ENCODE measurements around the gene ANP32D.
"Not testable (repeated sequence)": the region's sequence is repeated elsewhere in the genome, so short reads cannot be mapped to it uniquely, and the experiment has no call there.

ANP32D gene

GRCh38 chr12:48489456-48489855 is 17.1 kb downstream of the ANP32D start:
- not testable (repeated sequence) for DNase-seq (ENCODE audit: extremely low read depth in 1 of 2, low read depth in 1 of 2)

DNA sequence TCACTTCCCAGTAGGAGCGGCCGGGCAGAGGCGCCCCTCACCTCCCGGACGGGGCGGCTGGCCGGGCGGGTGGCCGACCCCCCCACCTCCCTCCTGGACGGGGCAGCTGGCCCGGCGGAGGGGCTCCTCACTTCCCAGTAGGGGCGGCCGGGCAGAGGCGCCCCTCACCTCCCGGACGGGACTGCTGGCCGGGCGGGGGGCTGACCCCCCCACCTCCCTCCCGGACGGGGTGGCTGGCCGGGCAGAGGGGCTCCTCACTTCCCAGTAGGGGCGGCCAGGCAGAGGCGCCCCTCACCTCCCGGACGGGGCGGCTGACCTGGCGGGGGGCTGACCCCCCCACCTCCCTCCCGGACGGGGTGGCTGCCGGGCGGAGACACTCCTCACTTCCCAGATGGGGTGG is 27.9 kb downstream of the ANP32D start:
- not testable (repeated sequence) for DNase-seq (ENCODE audit: extremely low read depth in 1 of 2, low read depth in 1 of 2)

DNA sequence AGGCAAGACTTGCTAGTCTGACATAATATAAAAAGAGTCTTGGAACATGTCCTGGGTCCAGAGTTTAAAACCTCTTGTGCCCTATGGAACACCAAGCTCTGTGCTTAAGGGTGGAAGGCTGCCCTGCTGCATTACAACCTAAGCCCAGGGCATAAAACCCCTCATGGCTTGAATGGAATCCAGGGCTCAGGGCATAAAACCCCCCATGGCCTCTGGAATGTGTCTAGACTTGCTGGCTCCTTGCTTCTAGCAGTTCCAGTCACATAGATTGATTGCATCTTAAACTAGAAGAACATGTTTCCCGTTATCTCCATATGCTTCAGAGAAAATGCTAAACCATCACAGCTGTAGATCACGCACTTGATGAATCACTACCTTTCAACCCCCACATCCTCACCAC is 34.5 kb downstream of the ANP32D start:
- DNase-seq (ENCODE audit: extremely low read depth in 1 of 2, low read depth in 1 of 2), result not testable (repeated sequence)

- DNase-seq (ENCODE audit: extremely low read depth in 1 of 2, low read depth in 1 of 2), result no peak
These were observed 36.6 kb downstream of the ANP32D start for GRCh38 chr12:48508987-48509386.

DNA sequence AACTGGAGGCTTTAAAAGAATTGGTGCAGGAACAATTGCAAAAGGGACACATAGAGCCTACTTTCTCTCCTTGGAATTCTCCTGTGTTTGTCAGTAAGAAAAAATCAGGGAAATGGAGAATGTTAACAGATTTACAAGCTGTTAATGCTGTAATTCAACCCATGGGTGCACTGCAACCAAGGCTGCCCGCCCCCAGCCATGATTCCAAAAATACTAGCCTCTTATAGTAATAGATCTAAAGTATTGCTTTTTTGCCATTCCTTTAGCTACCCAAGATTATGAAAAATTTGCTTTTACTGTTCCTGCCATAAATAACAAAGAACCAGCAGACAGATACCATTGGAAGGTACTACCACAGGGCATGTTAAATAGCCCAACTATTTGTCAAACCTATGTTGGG is 37.8 kb downstream of the ANP32D start:
- no peak for DNase-seq (ENCODE audit: extremely low read depth in 1 of 2, low read depth in 1 of 2)

- DNase-seq (ENCODE audit: extremely low read depth in 1 of 2, low read depth in 1 of 2), result no peak
These were observed 40.5 kb downstream of the ANP32D start for GRCh38 chr12:48512855-48513254.

DNA sequence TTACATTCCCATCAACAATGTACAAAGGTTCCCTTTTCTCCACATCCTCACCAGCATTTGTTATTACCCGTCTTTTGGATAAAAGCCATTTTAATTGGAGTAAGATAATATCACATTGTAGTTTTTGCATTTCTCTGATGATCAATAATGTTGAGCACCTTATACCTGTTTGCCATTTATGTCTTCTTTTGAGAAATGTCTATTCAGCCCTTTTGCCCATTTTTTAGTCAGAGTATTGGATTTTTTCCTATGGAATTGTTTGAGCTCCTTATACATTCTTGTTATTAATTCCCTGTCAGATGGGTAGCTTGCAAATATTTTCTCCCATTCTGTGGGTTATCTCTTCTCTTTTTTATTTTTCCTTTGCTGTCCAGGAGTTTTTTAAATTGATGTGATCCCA is 42.4 kb downstream of the ANP32D start:
- no peak for DNase-seq (ENCODE audit: extremely low read depth in 1 of 2, low read depth in 1 of 2)

- DNase-seq (ENCODE audit: extremely low read depth in 1 of 2, low read depth in 1 of 2), result not testable (repeated sequence)
These were observed 48.0 kb downstream of the ANP32D start for GRCh38 chr12:48520381-48520780.

Data from activated CD8-positive, alpha-beta memory T cell treated with anti-CD3 and anti-CD28 coated beads for 1 hour (primary cell).